ENCODE measurements around the gene SWT1.
"Not testable (repeated sequence)": the region's sequence is repeated elsewhere in the genome, so short reads cannot be mapped to it uniquely, and the experiment has no call there.

The SWT1 gene

GRCh38 chr1:185224132-185224531 is 67.2 kb downstream of the SWT1 start:
- H3K27me3 Mint-ChIP-seq: no peaks in the 10 kb centered on the region
- peaks cover 7% of the 10 kb centered on the region for H3K4me1 Mint-ChIP-seq
- peaks cover 26% of the 10 kb centered on the region for H3K36me3 Mint-ChIP-seq
- H3K27ac Mint-ChIP-seq: no peak overlapping the region
- H3K4me3 Mint-ChIP-seq: no peak overlapping the region
- no peaks in the 10 kb centered on the region for H3K9me3 Mint-ChIP-seq

- peaks cover 22% of the 10 kb centered on the region for H3K36me3 Mint-ChIP-seq
- no peaks in the 10 kb centered on the region for H3K9me3 Mint-ChIP-seq
- H3K4me3 Mint-ChIP-seq: no peak overlapping the region
- no peak overlapping the region for H3K27ac Mint-ChIP-seq
- H3K4me1 Mint-ChIP-seq: peaks cover 7% of the 10 kb centered on the region
- no peaks in the 10 kb centered on the region for H3K27me3 Mint-ChIP-seq
These were observed 70.2 kb downstream of the SWT1 start for GRCh38 chr1:185227161-185227560.

GRCh38 chr1:185228979-185229378 is 72.0 kb downstream of the SWT1 start:
- no peak overlapping the region for H3K4me3 Mint-ChIP-seq
- H3K4me1 Mint-ChIP-seq: peaks cover 7% of the 10 kb centered on the region
- H3K36me3 Mint-ChIP-seq: peaks cover 16% of the 10 kb centered on the region
- no peaks in the 10 kb centered on the region for H3K27me3 Mint-ChIP-seq
- no peak overlapping the region for H3K27ac Mint-ChIP-seq
- H3K9me3 Mint-ChIP-seq: no peaks in the 10 kb centered on the region

GRCh38 chr1:185229981-185230380 is 73.0 kb downstream of the SWT1 start:
- Mint-ChIP-seq H3K9me3 (no peaks in the 10 kb centered on the region), H3K4me1 (peaks cover 7% of the 10 kb centered on the region), H3K36me3 (peaks cover 10% of the 10 kb centered on the region), H3K27me3 (no peaks in the 10 kb centered on the region), H3K27ac (no peak overlapping the region), H3K4me3 (no peak overlapping the region)

GRCh38 chr1:185232874-185233273 is 75.9 kb downstream of the SWT1 start:
- H3K36me3 Mint-ChIP-seq: peaks cover 14% of the 10 kb centered on the region
- H3K9me3 Mint-ChIP-seq: no peaks in the 10 kb centered on the region
- H3K27ac Mint-ChIP-seq: no peak overlapping the region
- H3K27me3 Mint-ChIP-seq: no peaks in the 10 kb centered on the region
- H3K4me3 Mint-ChIP-seq: no peak overlapping the region
- peaks cover 7% of the 10 kb centered on the region for H3K4me1 Mint-ChIP-seq

GRCh38 chr1:185234183-185234582 is 77.2 kb downstream of the SWT1 start:
- H3K27ac Mint-ChIP-seq: peak overlapping the region; percentile 12
- not testable (repeated sequence) for H3K4me3 Mint-ChIP-seq, H3K9me3 Mint-ChIP-seq, H3K27me3 Mint-ChIP-seq
- peaks cover 11% of the 10 kb centered on the region for H3K4me1 Mint-ChIP-seq
- H3K36me3 Mint-ChIP-seq: peaks cover 14% of the 10 kb centered on the region

GRCh38 chr1:185237176-185237575 is 80.2 kb downstream of the SWT1 start:
- H3K36me3 Mint-ChIP-seq: peaks cover 13% of the 10 kb centered on the region
- not testable (repeated sequence) for H3K4me3 Mint-ChIP-seq, H3K9me3 Mint-ChIP-seq, H3K27me3 Mint-ChIP-seq, H3K27ac Mint-ChIP-seq
- peaks cover 36% of the 10 kb centered on the region for H3K4me1 Mint-ChIP-seq

- Mint-ChIP-seq H3K4me1 (peaks cover 36% of the 10 kb centered on the region), H3K9me3 (no peaks in the 10 kb centered on the region), H3K4me3 (no peak overlapping the region), H3K27me3 (no peaks in the 10 kb centered on the region), H3K36me3 (peaks cover 13% of the 10 kb centered on the region), H3K27ac (peak overlapping the region; percentile 23)
These were observed 80.7 kb downstream of the SWT1 start for GRCh38 chr1:185237661-185238060.

GRCh38 chr1:185238447-185238846 is 81.5 kb downstream of the SWT1 start:
- H3K4me1 Mint-ChIP-seq: peaks cover 36% of the 10 kb centered on the region
- no peaks in the 10 kb centered on the region for H3K9me3 Mint-ChIP-seq
- peak overlapping the region; percentile 65 for H3K4me3 Mint-ChIP-seq
- H3K27me3 Mint-ChIP-seq: no peaks in the 10 kb centered on the region
- peaks cover 9% of the 10 kb centered on the region for H3K36me3 Mint-ChIP-seq
- H3K27ac Mint-ChIP-seq: peak overlapping the region; percentile 63

DNA sequence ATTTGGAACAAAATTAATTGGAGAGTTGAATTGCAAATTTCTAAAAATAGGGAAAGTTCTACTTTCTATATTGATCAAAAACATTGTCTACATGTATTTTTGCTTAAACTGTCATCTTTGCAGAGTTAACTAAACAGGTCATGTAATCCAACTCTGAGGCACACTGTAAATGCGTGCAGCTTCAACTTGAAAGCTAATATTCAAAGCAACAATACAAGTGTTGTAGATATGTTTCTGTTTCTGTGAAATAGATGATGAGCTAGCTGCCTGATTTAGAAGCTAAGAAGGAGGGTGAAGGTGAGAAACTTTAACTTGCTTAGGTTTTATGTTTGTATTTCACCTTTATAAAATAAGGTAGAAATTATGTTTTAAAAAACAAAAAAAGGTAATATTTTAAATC is 82.9 kb downstream of the SWT1 start:
- H3K36me3 Mint-ChIP-seq: peaks cover 6% of the 10 kb centered on the region
- H3K4me1 Mint-ChIP-seq: peaks cover 42% of the 10 kb centered on the region
- no peak overlapping the region for H3K4me3 Mint-ChIP-seq
- H3K9me3 Mint-ChIP-seq: no peaks in the 10 kb centered on the region
- H3K27ac Mint-ChIP-seq: no peak overlapping the region
- H3K27me3 Mint-ChIP-seq: no peaks in the 10 kb centered on the region

DNA sequence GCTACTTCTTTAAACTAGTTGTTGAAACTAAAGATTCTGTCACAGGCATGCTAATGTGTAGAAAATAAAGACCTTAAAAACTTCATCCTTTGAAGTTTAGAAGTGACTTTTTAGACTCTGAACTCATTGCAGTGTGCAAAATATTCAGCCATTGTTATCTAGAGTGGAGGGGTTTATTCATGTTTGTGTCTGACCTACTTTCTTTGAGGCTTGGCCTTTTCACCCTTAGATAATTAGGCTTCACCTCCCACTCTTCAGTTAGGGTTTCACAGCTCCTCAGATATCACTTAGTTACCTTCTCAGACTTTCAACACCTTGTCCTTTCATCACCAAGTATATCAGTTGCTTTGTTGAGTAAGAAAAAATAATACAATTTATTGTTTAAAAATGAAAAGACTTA is 84.2 kb downstream of the SWT1 start:
- Mint-ChIP-seq H3K36me3 (peaks cover 4% of the 10 kb centered on the region), H3K27ac (no peak overlapping the region)

GRCh38 chr1:185244015-185244747 is 87.2 kb downstream of the SWT1 start:
- peaks cover 31% of the 10 kb centered on the region for H3K4me1 Mint-ChIP-seq
- no peak overlapping the region for H3K4me3 Mint-ChIP-seq
- H3K27ac Mint-ChIP-seq: no peak overlapping the region
- peaks cover 2% of the 10 kb centered on the region for H3K36me3 Mint-ChIP-seq
- no peaks in the 10 kb centered on the region for H3K9me3 Mint-ChIP-seq
- no peaks in the 10 kb centered on the region for H3K27me3 Mint-ChIP-seq

More for the DNA sequence above, 84.2 kb downstream of the SWT1 start:
- Mint-ChIP-seq H3K4me3 (peak overlapping the region; percentile 36), H3K4me1 (peaks cover 42% of the 10 kb centered on the region), H3K27me3 (no peaks in the 10 kb centered on the region), H3K9me3 (no peaks in the 10 kb centered on the region)

- Mint-ChIP-seq H3K36me3 (peaks cover 2% of the 10 kb centered on the region), H3K27ac (no peak overlapping the region), H3K27me3 (no peaks in the 10 kb centered on the region), H3K9me3 (no peaks in the 10 kb centered on the region), H3K4me1 (peaks cover 30% of the 10 kb centered on the region), H3K4me3 (no peak overlapping the region)
These were observed 88.5 kb downstream of the SWT1 start for GRCh38 chr1:185245466-185245865.

DNA sequence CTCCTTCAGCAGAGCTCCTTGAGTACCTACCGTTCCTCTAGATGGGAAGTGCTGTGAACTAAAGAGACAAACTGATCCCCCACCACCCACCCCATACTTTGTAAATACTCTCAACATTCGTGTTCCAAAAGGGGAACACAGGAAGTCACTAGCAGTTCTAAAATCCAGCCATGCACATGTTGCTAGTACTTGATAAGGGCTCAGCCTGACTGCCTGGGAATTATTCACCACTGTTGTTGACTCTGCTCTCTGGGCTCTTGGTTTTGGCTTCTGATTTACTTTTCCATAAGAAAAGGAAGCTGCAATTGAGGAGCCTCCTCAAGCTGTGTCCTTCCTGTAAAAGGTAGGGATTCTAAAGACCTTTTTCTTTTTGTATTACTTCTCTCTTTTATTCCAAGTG is 92.6 kb downstream of the SWT1 start:
- Mint-ChIP-seq H3K4me3 (no peak overlapping the region), H3K27ac (no peak overlapping the region), H3K9me3 (no peaks in the 10 kb centered on the region), H3K36me3 (no peaks in the 10 kb centered on the region), H3K27me3 (no peaks in the 10 kb centered on the region), H3K4me1 (peaks cover 15% of the 10 kb centered on the region)

- no peak overlapping the region for H3K4me3 Mint-ChIP-seq
- no peak overlapping the region for H3K27ac Mint-ChIP-seq
- H3K4me1 Mint-ChIP-seq: peaks cover 15% of the 10 kb centered on the region
- H3K27me3 Mint-ChIP-seq: no peaks in the 10 kb centered on the region
- H3K36me3 Mint-ChIP-seq: peaks cover 4% of the 10 kb centered on the region
- no peaks in the 10 kb centered on the region for H3K9me3 Mint-ChIP-seq
These were observed 93.1 kb downstream of the SWT1 start for GRCh38 chr1:185250063-185250462.

DNA sequence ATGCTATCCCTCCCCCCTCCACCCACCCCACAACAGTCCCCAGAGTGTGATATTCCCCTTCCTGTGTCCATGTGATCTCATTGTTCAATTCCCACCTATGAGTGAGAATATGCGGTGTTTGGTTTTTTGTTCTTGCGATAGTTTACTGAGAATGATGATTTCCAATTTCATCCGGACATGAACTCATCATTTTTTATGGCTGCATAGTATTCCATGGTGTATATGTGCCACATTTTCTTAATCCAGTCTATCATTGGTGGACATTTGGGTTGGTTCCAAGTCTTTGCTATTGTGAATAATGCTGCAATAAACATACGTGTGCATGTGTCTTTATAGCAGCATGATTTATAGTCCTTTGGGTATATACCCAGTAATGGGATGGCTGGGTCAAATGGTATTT is 95.0 kb downstream of the SWT1 start:
- not testable (repeated sequence) for H3K27ac Mint-ChIP-seq, H3K36me3 Mint-ChIP-seq, H3K4me3 Mint-ChIP-seq, H3K9me3 Mint-ChIP-seq, H3K27me3 Mint-ChIP-seq
- H3K4me1 Mint-ChIP-seq: peaks cover 19% of the 10 kb centered on the region

GRCh38 chr1:185252404-185252803 is 95.4 kb downstream of the SWT1 start:
- H3K4me1 Mint-ChIP-seq: peaks cover 20% of the 10 kb centered on the region
- H3K36me3 Mint-ChIP-seq: not testable (repeated sequence)

More at GRCh38 chr1:185252404-185252803, 95.4 kb downstream of the SWT1 start:
- H3K4me3 Mint-ChIP-seq, H3K27ac Mint-ChIP-seq, H3K27me3 Mint-ChIP-seq, H3K9me3 Mint-ChIP-seq: not testable (repeated sequence)

Measured in activated naive CD4-positive, alpha-beta T cell treated with anti-CD3 and anti-CD28 coated beads, Interleukin-2, amount 50 U/mL, for 24 hours (primary cell).